Astrocyte of the hippocampus (primary cell): ENCODE results near the gene DAGLB.
"Not testable (repeated sequence)": the region's sequence is repeated elsewhere in the genome, so short reads cannot be mapped to it uniquely, and the experiment has no call there.

Experiments
- DNase-seq: peaks from one replicate; pipeline ENCODE4 v3.0.0; 2011; ENCODE audit warnings: low read depth, low spot score

DAGLB gene

GRCh38 chr7:6447581-6448199, at the start of gene DAGLB:
Gene DAGLB, minus strand, starts transcription at chr7:6447954. Its CDS starts 112 bp downstream, at chr7:6447842.
- peak; percentile 98 for DNase-seq

- no peak for DNase-seq
These were observed 49.8 kb upstream of the DAGLB start for GRCh38 chr7:6497637-6497905.

GRCh38 chr7:6496842-6497636, 49.3 kb upstream of the DAGLB start:
- DNase-seq = no peak

GRCh38 chr7:6495597-6496262, 48.0 kb upstream of the DAGLB start:
- DNase-seq = no peak

GRCh38 chr7:6494365-6494764, 46.6 kb upstream of the DAGLB start:
- no peak for DNase-seq

GRCh38 chr7:6491194-6491593, 43.4 kb upstream of the DAGLB start:
- no peak for DNase-seq

GRCh38 chr7:6489612-6490011, 41.9 kb upstream of the DAGLB start:
- DNase-seq = no peak

GRCh38 chr7:6487184-6487545, 39.4 kb upstream of the DAGLB start:
- no peak for DNase-seq

GRCh38 chr7:6486438-6487183, 38.9 kb upstream of the DAGLB start:
- DNase-seq = no peak

- no peak for DNase-seq
These were observed 35.0 kb upstream of the DAGLB start for GRCh38 chr7:6482743-6483119.

- DNase-seq = no peak
These were observed 34.6 kb upstream of the DAGLB start for GRCh38 chr7:6482307-6482706.

GRCh38 chr7:6481445-6481844, 33.7 kb upstream of the DAGLB start:
- no peak for DNase-seq

- DNase-seq = no peak
These were observed 32.5 kb upstream of the DAGLB start for GRCh38 chr7:6480323-6480660.

- DNase-seq = no peak
These were observed 31.3 kb upstream of the DAGLB start for GRCh38 chr7:6479067-6479466.

- DNase-seq = no peak
These were observed 30.4 kb upstream of the DAGLB start for GRCh38 chr7:6478186-6478585.

- no peak for DNase-seq
These were observed 29.5 kb upstream of the DAGLB start for GRCh38 chr7:6477318-6477660.

GRCh38 chr7:6476596-6477317, 29.0 kb upstream of the DAGLB start:
- DNase-seq = no peak

- no peak for DNase-seq
These were observed 27.9 kb upstream of the DAGLB start for GRCh38 chr7:6475433-6476186.

- no peak for DNase-seq
These were observed 18.1 kb upstream of the DAGLB start for GRCh38 chr7:6465862-6466261.

- DNase-seq = not testable (repeated sequence)
These were observed 15.9 kb upstream of the DAGLB start for GRCh38 chr7:6463609-6464008.

- DNase-seq = peak; percentile 24
These were observed 14.3 kb upstream of the DAGLB start for GRCh38 chr7:6461946-6462550.
